Measurements from ENCODE around the gene RPL29. TPM values are rescaled to one million over a fixed set of nuclear protein-coding genes. Genes with fewer than 3 reads are reported as not detected.
"Not testable (repeated sequence)": the region's sequence is repeated elsewhere in the genome, so short reads cannot be mapped to it uniquely, and the experiment has no call there.

RPL29 gene
- total RNA-seq, 2 donors from 2014 or later, result 370 to 792 TPM

DNA sequence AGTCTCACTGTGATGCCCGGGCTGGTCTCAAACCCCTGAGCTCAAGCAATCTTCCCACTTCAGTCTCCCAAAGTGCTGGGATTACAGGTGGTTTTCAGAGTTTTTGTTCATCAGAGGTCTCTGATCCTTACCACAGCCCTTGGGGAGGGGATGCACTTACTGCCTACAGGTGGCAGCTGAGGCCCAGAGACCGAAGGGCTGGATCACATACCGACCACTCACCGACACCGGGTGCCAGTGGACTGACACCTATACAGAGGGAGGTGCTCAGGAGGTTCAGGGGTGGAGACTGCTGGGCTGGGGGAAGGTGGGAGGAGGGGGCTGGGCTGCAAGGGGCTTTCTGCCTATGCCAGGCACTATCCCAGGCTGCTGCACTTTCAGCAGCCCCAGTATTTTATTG, 41.1 kb upstream of the RPL29 start:
- H3K9me3 ChIP-seq, result no peaks in the 10 kb centered on the region
- H3K4me3 ChIP-seq, result no peak overlapping the region
- intact Hi-C loops (cut with DNase I), result no loop called here
- 26 to 42% methylated on average over 1 to 5 of the region's 5 CpGs for WGBS, 2 donors
- TF ChIP-seq, protein P1, sequence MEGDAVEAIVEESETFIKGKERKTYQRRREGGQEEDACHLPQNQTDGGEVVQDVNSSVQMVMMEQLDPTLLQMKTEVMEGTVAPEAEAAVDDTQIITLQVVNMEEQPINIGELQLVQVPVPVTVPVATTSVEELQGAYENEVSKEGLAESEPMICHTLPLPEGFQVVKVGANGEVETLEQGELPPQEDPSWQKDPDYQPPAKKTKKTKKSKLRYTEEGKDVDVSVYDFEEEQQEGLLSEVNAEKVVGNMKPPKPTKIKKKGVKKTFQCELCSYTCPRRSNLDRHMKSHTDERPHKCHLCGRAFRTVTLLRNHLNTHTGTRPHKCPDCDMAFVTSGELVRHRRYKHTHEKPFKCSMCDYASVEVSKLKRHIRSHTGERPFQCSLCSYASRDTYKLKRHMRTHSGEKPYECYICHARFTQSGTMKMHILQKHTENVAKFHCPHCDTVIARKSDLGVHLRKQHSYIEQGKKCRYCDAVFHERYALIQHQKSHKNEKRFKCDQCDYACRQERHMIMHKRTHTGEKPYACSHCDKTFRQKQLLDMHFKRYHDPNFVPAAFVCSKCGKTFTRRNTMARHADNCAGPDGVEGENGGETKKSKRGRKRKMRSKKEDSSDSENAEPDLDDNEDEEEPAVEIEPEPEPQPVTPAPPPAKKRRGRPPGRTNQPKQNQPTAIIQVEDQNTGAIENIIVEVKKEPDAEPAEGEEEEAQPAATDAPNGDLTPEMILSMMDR (IDR thresholded peaks at IDR 0.05), result no peak
- no peak for TF ChIP-seq POLR2A (IDR thresholded peaks at IDR 0.05)
- no peak for DNase-seq
- no peak overlapping the region for H3K27ac ChIP-seq
- H3K36me3 ChIP-seq (replicated peaks in 1 of 2; ENCODE audit: insufficient read depth in 1 of 2, low read depth in 2 of 2), result no peaks in the 10 kb centered on the region
- H3K27me3 ChIP-seq, result no peaks in the 10 kb centered on the region
- H3K4me1 ChIP-seq, result peaks cover 5% of the 10 kb centered on the region
- ATAC-seq, result no peak

DNA sequence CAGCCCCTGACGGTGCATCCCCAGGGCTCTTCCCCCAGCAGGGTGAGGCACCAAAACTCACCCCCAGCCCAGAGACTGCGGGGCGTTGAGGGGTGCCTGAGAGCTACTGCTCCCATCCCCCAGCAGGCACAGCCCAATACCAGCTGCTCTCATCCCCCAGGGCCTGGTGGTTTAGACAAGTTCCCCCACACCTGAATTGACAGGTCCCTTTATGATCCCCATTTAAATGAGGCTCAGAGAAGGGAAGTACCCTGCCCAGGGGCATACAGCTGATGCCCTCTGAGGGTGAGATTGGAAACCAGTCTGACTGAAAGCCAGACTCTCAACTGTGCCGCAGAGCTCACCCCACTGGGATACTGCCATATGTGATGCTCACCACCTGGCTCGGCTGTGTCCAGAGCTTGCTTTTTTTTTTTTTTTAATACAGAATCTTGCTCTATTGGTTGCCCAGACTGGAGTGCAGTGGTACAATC, 40.6 kb upstream of the RPL29 start:
- no peak for DNase-seq
- 75 to 78% methylated on average over 4 to 5 of the region's 5 CpGs for WGBS, 2 donors
- TF ChIP-seq POLR2A (IDR thresholded peaks at IDR 0.05), result no peak
- TF ChIP-seq, protein P1 (IDR thresholded peaks at IDR 0.05), result no peak

DNA sequence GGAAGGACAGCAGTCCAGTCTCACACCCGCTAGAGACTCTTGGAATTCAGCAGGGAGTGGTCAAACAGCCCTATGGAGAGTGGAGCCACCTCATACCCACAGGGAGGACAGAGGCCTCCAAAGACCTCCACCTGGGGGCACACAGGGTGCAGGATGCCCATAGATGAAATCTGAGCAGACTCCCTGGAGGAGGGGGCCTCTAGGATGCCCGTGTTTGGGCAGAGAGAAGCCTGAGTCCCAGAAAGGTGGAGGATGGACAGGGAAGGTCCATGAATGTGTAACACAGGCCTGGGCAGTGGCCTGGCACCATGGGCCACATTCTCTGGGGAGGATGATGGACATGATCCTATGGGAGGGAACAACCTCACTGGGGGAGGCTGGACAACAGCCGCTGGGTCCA, 39.0 kb upstream of the RPL29 start:
- Histone ChIP-seq H3K36me3 (replicated peaks in 1 of 2; ENCODE audit: insufficient read depth in 1 of 2, low read depth in 2 of 2) (no peaks in the 10 kb centered on the region), H3K4me1 (peaks cover 4% of the 10 kb centered on the region), H3K27me3 (no peaks in the 10 kb centered on the region), H3K27ac (no peak overlapping the region), H3K4me3 (no peak overlapping the region), H3K9me3 (no peaks in the 10 kb centered on the region)
- intact Hi-C loops (cut with DNase I), result no loop called here
- 81 to 83% methylated on average over 2 to 3 of the region's 3 CpGs for WGBS, 2 donors
- no peak for DNase-seq
- no peak for ATAC-seq
- TF ChIP-seq, protein P1 (IDR thresholded peaks at IDR 0.05), result no peak
- no peak for TF ChIP-seq POLR2A (IDR thresholded peaks at IDR 0.05)

More for the DNA sequence above, 40.6 kb upstream of the RPL29 start:
- Histone ChIP-seq H3K27me3 (no peaks in the 10 kb centered on the region), H3K9me3 (no peaks in the 10 kb centered on the region), H3K36me3 (replicated peaks in 1 of 2; ENCODE audit: insufficient read depth in 1 of 2, low read depth in 2 of 2) (no peaks in the 10 kb centered on the region), H3K4me3 (no peak overlapping the region), H3K4me1 (peaks cover 5% of the 10 kb centered on the region), H3K27ac (no peak overlapping the region)
- intact Hi-C loops (cut with DNase I), result no loop called here
- ATAC-seq, result no peak

DNA sequence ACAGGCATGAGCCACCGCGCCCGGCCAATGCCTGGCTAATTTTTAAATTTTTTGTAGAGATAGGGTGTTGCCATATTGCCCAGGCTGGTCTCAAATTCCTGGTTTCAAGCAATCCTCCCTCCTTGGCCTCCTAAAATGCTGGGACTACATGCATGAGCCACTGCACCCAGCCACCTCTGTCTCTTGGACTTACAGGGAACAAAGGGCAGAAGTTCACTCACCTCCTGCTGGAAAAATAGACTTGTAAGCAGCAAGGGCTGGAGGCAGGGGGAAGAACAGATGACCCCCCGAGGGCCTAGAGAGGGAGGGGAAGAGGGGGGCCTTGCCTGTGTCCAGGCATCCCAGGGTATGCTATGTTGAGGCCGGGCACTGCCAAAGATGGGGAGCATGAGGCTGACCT, 38.5 kb upstream of the RPL29 start:
- intact Hi-C loops (cut with DNase I), result no loop called here
- no peak for DNase-seq
- TF ChIP-seq POLR2A (IDR thresholded peaks at IDR 0.05), result no peak
- TF ChIP-seq, protein P1 (IDR thresholded peaks at IDR 0.05), result no peak
- H3K27me3 ChIP-seq, result no peaks in the 10 kb centered on the region
- H3K36me3 ChIP-seq (replicated peaks in 1 of 2; ENCODE audit: insufficient read depth in 1 of 2, low read depth in 2 of 2), result no peaks in the 10 kb centered on the region
- no peaks in the 10 kb centered on the region for H3K4me1 ChIP-seq
- no peaks in the 10 kb centered on the region for H3K9me3 ChIP-seq
- 76 to 100% methylated on average over 3 to 5 of the region's 5 CpGs for WGBS, 2 donors
- H3K27ac ChIP-seq, result no peak overlapping the region
- no peak for ATAC-seq
- H3K4me3 ChIP-seq, result no peak overlapping the region

DNA sequence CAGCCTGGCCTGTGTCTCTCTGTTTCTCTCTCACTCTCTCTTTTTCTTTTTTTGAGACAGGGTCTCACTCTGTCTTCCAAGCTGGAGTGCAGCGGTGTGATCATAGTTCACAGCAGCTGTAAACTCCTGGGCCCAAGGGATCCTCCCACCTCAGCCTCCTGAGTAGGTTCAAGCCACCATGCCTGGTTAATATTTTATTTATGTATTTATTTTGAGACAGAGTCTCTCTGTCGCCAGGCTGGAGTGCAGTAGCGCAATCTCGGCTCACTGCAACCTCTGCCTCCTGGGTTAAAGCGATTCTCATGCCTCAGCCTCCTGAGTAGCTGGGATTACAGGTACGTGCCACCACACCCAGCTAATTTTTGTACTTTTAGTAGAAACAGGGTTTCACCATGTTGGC, 38.1 kb upstream of the RPL29 start:
- ATAC-seq; H3K36me3 ChIP-seq (replicated peaks in 1 of 2; ENCODE audit: insufficient read depth in 1 of 2, low read depth in 2 of 2); DNase-seq; H3K27ac ChIP-seq; H3K4me1 ChIP-seq; H3K4me3 ChIP-seq; H3K9me3 ChIP-seq; intact Hi-C loops (cut with DNase I); H3K27me3 ChIP-seq: not testable (repeated sequence)
- 85 to 92% methylated on average over 6 of the region's 6 CpGs for WGBS, 2 donors

Measured in body of pancreas (tissue), 4 donors.